GM21529 (cell line): ENCODE measurements around the gene GPR25.

Experiments used
- ATAC-seq: cut with Tn5 transposase; IDR thresholded peaks from one replicate; pipeline ENCODE4 v1.9.1; 2021; ENCODE audit not compliant: unreplicated experiment

GPR25 gene

DNA sequence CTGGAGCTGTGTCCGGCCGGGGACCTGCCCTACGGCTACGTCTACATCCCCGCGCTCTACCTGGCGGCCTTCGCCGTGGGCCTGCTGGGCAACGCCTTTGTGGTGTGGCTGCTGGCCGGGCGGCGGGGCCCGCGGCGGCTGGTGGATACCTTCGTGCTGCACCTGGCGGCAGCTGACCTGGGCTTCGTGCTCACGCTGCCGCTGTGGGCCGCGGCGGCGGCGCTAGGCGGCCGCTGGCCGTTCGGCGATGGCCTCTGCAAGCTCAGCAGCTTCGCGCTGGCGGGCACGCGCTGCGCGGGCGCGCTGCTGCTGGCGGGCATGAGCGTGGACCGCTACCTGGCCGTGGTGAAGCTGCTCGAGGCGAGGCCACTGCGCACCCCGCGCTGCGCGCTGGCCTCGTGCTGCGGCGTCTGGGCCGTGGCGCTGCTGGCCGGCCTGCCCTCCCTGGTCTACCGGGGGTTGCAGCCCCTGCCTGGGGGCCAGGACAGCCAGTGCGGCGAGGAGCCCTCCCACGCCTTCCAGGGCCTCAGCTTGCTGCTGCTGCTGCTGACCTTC is 412 bp downstream of the GPR25 start:
- ATAC-seq, result no peak

DNA sequence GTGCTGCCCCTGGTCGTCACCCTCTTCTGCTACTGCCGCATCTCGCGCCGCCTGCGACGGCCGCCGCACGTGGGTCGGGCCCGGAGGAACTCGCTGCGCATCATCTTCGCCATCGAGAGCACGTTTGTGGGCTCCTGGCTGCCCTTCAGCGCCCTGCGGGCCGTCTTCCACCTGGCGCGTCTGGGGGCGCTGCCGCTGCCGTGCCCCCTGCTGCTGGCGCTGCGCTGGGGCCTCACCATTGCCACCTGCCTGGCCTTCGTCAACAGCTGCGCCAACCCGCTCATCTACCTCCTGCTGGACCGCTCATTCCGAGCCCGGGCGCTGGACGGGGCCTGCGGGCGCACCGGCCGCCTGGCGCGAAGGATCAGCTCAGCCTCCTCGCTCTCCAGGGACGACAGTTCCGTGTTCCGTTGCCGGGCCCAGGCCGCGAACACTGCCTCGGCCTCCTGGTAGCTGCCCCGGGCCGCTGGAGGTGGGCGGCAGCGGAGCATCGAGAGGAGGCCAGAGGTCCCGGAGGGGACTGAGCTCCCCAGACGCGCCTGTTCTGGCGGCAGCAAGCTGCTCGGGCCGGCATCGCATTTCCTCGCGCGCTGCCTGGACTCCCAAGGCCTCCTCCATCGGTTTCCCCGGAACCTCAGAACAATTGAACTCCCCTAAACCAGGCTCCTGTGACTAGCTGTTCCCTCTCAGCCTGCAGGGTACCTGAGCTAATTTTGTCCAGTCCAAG is 1.1 kb downstream of the GPR25 start:
- no peak for ATAC-seq

DNA sequence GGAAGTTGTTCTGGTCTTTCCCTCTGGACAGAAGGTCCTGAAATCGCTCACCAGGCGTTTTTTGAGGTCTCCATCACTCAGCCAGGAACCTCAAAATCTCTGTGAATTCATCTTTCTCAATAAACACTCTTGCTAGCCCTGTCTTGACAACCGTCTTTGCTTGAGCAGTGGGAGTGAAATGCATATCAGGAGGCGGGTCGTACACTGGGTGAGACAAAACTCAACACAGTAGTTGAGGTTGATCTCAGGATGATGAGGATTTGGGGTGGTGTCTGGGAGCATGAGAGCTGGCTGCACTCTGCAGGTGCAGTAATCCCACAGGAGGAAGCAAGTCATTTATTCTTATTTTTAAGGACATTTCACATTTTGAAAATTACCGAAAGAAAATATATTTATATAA is 1.9 kb downstream of the GPR25 start:
- no peak for ATAC-seq

DNA sequence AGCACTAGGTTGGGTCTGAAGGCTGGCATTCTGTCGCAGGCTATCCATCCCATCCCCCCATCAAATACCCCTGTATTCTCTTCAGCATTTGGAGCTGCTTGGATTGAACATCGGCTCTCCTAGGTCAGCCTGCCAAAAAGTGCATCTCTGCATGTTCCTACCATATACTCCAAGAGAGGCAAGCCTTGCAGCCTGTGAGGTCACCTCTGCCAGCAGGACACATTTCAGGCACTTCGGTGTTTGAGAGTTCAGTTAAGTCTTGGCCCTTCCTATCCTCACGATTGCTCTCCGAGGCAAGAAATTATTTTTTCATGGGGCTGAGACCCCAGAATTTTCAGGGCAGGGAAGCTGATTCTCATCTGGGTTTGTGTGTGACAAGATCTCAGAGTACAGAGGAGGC is 2.6 kb downstream of the GPR25 start:
- ATAC-seq, result no peak

DNA sequence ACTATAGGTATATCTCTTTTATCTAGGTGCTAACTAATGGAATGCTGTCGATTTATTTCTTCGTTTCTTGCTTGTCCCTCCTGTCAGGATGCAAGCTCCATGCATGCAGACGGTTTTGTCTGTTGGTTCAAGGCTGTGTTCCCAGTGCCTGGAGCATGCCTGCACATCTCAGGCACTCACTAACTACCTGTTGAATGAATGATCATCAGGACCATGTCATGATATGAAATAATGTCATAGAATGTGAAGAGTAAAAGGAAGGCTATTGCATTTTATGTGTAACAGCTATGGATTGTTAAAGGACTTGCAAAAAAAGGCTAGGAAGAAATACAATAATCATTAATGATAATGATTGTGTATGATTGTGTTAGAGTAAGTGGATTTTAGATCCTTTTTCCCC is 4.2 kb downstream of the GPR25 start:
- no peak for ATAC-seq

DNA sequence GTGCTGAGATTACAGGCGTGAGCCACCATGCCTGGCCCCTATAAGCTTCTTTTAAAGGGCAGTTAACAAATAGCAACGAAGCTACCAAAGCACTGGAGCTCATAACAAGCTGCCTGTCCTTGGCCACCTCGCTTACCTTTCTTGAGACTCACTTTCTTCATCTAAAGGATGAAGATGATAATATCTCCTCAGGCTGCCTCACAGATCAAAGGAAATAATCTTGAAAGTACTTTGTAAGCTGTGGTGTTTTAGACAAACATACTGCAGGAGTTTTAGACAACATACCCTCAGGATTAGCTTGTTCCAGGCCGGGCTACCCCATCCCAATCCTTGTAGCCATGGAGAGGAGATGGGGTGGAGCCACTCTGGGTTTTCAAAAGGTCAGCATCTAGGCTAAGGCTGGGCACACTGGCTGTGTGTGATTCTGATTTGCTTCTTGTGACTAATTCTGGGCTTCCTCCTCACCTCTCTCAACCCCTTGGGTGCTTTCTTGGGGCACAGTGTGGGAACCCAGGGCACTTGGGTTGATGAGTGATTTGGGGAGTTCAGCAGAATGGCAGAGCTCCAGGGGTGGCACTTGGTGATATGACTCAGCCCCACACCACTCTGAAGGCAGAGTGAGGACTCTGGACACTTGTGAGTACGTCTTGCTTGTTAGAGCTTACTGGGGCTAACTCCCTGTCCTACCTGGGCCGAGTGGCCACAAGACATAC is 5.2 kb downstream of the GPR25 start:
- ATAC-seq, result peak; percentile 73

DNA sequence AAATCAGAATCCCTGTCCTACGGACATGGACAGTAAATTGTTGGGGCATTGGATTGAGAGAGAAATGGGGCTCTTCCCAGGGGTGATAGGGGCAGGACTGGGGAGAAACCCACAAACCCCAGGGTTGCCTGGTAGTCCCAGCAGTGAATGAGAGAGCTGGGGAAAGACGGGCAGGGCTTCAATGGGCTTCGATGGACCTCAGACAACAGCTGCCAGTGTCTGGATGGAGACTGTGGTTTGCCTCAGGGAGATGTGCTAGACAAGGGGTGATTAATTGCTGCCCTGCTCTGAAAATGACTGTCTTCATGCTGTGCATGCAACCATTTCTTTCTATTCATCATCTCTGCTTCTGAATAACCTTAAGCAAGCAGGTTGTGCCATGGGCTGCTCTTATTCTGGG is 7.4 kb downstream of the GPR25 start:
- ATAC-seq, result peak; percentile 37

DNA sequence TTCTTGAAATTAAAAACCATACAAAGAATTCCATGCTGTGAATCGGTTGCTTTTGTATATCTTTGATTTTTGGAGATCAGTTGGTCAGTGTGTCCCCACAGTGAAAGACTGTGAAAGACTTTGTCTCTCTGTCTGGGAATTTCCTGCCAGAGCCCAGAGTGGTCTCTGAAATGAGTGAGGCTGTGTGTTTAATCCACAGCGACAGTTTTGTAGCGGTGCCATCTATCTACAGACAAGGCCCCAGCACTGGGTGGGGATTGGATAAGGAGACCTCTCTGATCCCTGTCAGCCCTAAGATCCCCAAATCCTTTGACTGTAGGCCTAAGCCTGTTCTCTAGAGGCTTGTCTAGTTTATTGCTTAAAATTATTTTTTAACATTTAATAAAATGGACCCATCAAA is 10.3 kb downstream of the GPR25 start:
- ATAC-seq, result no peak

DNA sequence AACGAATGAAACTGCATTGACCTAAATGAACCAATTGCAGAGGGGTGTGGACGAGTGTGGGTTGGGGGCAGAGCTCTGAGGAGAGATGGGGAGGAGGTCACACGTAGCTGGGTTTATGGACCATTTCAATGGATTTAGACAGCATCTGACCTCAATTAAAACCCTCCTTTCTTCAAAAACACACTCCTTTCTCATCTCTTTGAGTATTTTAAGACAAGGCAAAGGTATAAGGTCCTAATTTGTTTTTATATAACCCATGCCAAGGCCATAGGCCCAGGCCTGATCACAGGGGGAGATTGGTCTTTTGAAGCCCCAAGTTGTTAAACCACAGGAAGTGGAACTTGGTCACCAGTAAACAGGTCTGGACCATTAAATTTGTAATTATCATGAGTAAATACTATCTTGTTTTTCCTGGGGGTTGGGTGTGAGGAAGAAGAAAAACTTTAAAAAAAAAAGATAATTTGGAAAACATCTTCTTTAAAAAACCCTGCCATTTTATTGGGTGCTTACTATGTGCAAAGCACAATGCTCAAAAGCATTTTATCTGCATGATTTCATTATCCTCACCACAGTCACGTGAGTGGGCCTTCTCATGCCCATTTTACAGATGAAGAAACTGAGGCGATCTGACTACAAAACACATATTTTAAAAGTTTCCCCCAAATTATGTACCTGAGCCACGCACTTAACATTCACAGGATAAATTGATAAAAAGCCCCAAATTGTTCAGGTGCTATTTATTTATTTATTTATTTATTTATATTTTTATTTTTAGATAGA is 13.0 kb downstream of the GPR25 start:
- no peak for ATAC-seq

DNA sequence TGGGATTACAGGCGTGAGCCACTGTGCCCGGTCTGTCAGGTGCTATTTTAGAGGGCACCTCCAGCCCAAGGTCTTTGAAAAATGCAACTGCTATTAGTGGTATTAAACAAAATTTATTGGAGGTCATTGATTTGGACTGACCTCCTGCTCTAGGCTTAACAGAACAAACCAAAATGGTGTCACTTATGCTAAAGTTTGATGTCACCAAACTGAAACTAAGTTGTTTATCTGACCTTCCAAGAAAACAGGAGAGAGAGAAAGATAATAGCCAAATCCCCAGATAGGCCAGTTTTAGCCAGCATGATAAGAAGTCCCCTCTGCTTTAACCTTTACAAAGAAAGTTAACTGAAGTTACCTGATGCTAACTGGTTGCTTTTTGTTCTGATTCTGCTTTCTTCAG is 13.8 kb downstream of the GPR25 start:
- ATAC-seq, result no peak

DNA sequence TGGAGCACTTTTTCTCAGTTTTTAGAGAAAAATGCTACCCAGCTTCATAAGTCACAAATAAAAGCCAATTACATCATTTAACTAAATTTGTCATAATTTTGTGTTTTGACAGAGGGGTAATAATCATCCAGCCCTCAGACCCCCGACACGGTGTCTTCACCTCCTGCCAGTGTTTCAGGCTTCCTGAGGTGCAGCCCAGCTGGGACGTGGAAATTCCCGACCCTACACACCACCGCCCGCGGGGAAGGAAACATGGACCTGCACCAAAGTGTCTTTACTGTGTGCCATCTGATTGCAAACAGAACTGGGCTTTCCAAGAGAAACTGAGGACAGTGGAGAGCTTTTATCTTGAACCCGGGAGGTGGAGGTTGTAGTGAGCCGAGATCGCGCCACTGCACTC is 14.3 kb downstream of the GPR25 start:
- no peak for ATAC-seq

DNA sequence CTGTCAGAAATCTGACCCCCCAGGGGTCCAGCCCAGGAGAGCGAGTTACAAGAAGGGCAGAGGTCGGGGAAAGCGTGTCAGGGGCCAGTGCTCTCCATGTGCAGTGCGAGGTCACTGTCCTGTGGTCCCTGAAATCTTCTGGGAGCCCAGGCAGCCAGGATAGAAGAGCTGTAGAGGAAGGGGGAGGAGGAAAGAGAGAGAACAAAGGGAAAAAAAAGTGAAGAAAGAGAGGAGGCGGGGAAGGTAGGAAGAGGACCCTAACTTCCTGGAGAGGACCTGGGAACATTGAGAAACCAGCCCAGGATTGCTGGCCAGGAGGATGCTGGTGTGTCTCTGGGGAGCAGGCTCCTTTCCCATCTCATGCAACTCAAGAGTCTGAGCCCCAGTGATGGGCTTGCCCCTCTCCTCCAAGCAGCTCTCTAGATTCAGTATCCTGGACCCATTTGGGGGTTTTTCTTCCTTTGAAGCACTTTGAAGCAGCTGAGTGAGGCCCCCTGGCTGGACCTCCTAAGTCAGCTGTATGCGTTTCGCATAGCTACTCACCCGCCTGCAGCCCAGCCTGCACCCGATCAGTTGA is 15.1 kb downstream of the GPR25 start:
- no peak for ATAC-seq

DNA sequence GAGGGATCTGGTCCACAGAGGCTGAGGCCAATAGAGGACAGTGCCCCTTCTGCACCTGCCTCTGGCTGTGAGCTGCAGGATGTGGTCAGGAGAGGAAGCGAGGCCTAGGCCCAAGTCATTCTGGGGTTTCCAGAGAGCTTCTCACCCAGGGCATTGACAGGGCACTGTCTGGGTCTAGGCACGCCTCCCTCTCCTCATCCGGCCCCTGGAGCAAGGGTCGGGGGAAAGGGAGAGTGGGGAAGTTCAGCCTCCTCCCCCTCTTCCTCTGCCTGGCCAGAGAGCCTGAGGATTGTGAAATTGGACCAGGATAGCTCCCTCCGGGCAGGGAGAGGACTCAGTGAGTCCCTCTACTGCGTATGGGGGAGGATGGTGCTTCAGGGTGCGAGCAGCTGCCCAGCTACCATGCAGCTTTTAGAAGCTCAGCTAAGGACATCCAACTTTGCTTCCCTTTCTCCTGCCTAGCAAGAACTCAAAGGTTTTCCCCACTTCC is 15.6 kb downstream of the GPR25 start:
- peak; percentile 90 for ATAC-seq

DNA sequence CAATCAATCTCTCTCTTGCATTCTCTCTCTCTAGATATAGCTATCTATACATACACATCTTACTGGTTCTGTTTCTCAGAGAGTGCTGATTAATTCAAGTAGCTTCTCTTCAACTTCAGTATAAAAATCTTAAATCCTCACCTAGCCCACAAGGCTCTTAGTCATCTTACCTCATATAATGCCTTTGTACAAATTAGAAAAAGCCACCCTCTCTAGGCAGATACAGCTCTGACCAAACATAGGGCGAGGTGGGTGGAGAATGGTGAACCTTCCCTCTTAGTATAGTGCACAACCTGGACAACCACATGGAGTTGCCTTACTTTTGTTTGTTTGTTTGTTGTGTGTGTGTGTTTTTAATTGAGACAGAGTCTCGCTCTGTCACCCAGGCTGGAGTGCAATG is 16.8 kb downstream of the GPR25 start:
- no peak for ATAC-seq

DNA sequence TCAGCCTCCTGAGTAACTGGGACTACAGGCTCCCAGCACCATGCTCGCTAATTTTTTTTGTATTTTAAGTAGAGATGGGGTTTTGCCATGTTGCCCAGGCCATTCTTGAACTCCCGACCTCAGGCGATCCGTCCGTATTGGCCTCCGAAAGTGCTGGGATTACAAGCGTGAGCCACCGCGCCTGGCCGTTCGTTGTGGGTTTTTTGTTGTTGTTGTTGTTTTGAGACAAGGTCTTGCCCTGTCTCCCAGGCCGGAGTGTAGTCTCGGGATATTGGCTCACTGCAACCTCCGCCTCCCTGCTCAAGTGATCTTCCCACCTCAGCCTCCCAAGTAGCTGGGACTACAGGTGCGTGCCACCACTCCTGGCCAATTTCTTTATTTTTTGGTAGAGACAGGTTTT is 17.2 kb downstream of the GPR25 start:
- ATAC-seq, result no peak

DNA sequence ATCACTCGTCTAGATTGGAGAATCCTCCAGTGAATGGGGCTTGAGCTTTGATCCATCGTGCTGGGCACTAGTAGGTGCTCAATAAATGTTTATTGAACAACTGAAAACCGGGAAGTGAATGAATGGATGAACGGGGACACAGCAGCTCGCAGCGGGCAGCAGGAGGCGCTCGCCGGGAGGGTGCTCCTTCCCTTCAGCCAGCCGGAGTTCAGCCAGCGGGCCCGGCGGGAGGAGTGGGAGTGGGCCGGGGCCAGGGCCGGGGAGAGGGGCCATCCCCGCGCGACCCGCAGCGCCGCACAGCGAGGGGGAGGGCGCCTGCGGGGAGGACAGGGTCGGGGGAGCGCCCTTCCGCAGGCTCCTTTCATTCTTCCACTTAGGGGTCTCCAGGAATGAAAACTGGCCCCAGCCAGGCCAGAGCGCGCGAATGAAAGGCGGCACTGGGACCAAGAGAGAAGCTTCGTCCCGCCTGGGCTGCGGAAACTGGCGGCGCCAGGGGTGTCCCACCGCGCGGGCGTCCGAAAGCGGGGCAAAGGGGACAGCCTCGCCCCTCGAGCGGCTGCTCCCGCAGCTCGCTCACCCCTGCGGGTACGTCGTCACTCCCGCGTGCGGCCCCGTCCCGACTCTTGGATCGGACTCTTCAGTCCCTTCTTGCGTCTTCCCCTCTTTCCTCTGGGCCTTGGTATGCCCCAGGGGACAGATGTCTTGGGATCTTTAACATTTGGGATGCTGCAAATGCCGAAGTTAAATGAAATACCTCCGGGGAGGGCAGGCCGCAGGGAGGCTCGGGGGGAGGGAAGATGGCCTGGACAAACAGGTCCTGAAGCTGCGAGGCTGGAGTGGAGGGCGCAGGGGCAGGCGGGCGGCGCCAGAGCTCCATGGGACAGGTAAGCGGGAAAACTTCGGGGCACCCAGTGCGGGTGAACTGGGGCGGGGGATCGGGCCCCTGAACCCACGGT is 18.3 kb downstream of the GPR25 start:
- peak; percentile 25 for ATAC-seq

DNA sequence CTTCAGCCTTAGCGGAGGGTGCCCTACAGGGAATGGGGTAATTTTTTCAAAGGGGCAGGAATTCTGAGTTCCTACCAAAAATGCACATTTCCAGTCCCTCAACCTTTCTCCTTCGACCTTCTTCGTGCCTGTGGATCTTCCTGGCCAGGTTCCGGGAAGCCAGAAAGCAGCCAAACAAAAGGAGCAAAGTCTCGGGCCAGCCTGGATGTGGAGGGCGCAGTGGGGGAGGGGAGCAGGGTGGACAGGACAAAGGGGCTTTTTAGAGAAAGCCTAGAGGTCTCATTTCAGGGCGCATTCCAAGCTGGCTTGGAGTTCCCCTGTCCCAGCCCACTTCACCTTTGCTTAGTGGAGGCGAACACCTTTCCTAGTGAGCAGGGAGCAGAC is 19.0 kb downstream of the GPR25 start:
- no peak for ATAC-seq

DNA sequence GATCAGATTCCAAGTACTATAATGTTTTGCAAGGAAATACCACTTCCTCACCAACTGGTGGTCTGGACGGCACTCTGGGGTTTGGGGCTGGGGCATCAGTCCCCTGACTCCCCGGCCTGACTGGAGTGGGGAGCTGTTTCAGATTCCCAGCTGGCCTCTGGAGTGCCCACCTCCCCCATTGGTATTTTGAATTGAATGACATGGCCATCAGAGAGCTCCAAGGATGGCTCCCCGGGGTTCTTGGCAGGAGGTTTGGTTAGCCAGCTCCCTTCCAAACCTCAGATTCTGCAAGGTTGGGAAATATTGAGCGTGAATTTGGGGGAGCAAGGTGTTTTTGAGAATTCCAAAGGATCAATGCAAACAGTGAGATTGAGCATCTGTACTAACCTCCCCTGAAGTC is 19.8 kb downstream of the GPR25 start:
- no peak for ATAC-seq

DNA sequence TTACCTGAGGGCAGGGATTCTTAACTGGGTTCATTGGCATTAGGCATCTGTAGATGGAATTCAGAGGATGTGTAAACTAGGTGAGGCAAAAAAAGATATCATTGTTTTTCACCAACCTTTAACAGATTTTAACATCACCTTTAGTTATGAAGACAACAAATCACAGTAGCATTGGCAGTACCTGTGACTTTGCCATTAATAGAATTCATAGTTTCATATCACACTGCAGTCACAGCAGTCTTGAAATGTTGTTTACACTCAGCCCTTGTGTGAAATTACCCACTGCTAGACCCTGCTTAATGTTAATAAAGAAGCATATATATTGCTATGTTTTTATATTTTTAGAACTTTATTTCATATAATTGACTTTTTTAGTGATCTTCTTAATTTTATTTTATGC is 20.2 kb downstream of the GPR25 start:
- no peak for ATAC-seq

DNA sequence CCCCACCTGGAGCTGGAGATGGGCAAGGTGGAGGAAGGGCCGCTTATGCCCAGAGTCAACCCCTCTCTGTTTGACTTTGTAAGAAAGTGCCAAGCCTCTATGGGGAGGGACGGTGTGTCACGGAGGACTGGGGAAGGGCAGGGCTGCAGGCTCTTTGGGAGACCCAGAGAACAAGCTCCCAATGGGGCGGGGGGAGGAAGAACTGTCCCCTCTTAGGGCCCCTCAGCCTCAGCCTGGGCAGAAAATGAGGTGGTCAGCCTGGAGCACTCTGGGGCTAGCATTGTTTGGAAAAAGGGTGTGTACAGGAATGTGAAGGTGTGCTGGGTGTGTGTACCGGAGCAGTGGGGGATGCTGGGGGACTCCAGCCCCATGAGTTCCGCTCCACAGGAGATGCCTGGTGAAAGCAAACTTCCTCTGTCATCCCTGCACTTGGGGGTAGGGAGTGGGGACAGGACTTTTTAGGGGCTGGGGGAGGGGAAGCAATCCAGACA is 20.7 kb downstream of the GPR25 start:
- no peak for ATAC-seq
